ENCODE measurements around the gene RASGRP3. TPM values are rescaled to one million over a fixed set of nuclear protein-coding genes. Genes with fewer than 3 reads are reported as not detected.

RASGRP3 gene
- polyA plus RNA-seq, 1 of the 3 experiments (the other 2 are of a cell fraction): 72.5 TPM

- Histone ChIP-seq H3F3A (replicated peaks; ENCODE audit: insufficient read depth) (peaks cover 12% of the 10 kb centered on the region), H3K27me3 (ENCODE audit: insufficient read depth) (no peaks in the 10 kb centered on the region), H3K4me2 (no peak overlapping the region), H3K4me3 (ENCODE audit: low read depth in 2 of 2, low read length in 1 of 2) (no peak overlapping the region), H3K4me1 (ENCODE audit: control insufficient read depth in 1 of 2, insufficient read depth in 2 of 2, low read depth in 1 of 2, low read length in 1 of 2) (no peaks in the 10 kb centered on the region), H3K9me2 (no peaks in the 10 kb centered on the region), H3K79me2 (ENCODE audit: insufficient read depth) (no peaks in the 10 kb centered on the region), H3K36me3 (replicated peaks in 1 of 2; ENCODE audit: control insufficient read depth in 1 of 2, insufficient read depth in 2 of 2, low read length in 1 of 2) (peaks cover 0 to 10% of the 10 kb centered on the region in 2 experiments), H4K20me1 (ENCODE audit: insufficient read depth) (no peaks in the 10 kb centered on the region), H3K9ac (no peak overlapping the region), H3K27ac (ENCODE audit: low read depth in 2 of 2, low read length in 1 of 2) (peak overlapping the region in 1 of 2 experiments; percentile 31; a peak in 1 of 4 replicates), H3K9me3 (no peaks in the 10 kb centered on the region), H2AFZ (ENCODE audit: low read depth) (peak overlapping the region; percentile 30; the same call in 1 of the 2 replicates)
- WGBS (ENCODE audit: low lambda C conversion rate): 43% methylated on average over 2 of the region's 2 CpGs
- no peak for DNase-seq
- POLR2A ChIA-PET: no interaction called here
- TF ChIP-seq TCF12 (IDR thresholded peaks at IDR 0.05): peak; percentile 28; the same call in 1 of the 2 replicates
- no peak for TF ChIP-seq TAF1 (IDR thresholded peaks at IDR 0.05; ENCODE audit: borderline replicate concordance, low read depth, low read length)
- no peak for TF ChIP-seq SIN3A (IDR thresholded peaks at IDR 0.05; ENCODE audit: borderline replicate concordance, low read depth, low read length)
- TF ChIP-seq MEF2A (IDR thresholded peaks at IDR 0.05; ENCODE audit: borderline replicate concordance, low read depth): no peak
- peak in 1 of 2 experiments; percentile 28; a peak in 1 of 4 replicates for TF ChIP-seq EP300 (IDR thresholded peaks at IDR 0.05; ENCODE audit: borderline replicate concordance in 1 of 2, low read depth in 1 of 2, low read length in 1 of 2)
- TF ChIP-seq, protein P1, sequence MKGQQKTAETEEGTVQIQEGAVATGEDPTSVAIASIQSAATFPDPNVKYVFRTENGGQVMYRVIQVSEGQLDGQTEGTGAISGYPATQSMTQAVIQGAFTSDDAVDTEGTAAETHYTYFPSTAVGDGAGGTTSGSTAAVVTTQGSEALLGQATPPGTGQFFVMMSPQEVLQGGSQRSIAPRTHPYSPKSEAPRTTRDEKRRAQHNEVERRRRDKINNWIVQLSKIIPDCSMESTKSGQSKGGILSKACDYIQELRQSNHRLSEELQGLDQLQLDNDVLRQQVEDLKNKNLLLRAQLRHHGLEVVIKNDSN (IDR thresholded peaks at IDR 0.05; ENCODE audit: borderline replicate concordance, low read depth): no peak
- no peak for TF ChIP-seq GATA2 (CRISPR knock-in tag; IDR thresholded peaks at IDR 0.05)
- TF ChIP-seq MXI1 (IDR thresholded peaks at IDR 0.05; ENCODE audit: low read depth, low read length): no peak
- TF ChIP-seq NFIC (IDR thresholded peaks at IDR 0.05; ENCODE audit: borderline replicate concordance): no peak
- no peak for TF ChIP-seq RAD21 (IDR thresholded peaks at IDR 0.05; ENCODE audit: low read length)
- no peak for TF ChIP-seq FOXM1 (IDR thresholded peaks at IDR 0.05; ENCODE audit: low read depth)
- TF ChIP-seq ELF1 (IDR thresholded peaks at IDR 0.05): no peak
- TF ChIP-seq, protein P2, sequence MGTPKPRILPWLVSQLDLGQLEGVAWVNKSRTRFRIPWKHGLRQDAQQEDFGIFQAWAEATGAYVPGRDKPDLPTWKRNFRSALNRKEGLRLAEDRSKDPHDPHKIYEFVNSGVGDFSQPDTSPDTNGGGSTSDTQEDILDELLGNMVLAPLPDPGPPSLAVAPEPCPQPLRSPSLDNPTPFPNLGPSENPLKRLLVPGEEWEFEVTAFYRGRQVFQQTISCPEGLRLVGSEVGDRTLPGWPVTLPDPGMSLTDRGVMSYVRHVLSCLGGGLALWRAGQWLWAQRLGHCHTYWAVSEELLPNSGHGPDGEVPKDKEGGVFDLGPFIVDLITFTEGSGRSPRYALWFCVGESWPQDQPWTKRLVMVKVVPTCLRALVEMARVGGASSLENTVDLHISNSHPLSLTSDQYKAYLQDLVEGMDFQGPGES (IDR thresholded peaks at IDR 0.05; ENCODE audit: low read depth, low read length): no peak
- TF ChIP-seq, protein P3, sequence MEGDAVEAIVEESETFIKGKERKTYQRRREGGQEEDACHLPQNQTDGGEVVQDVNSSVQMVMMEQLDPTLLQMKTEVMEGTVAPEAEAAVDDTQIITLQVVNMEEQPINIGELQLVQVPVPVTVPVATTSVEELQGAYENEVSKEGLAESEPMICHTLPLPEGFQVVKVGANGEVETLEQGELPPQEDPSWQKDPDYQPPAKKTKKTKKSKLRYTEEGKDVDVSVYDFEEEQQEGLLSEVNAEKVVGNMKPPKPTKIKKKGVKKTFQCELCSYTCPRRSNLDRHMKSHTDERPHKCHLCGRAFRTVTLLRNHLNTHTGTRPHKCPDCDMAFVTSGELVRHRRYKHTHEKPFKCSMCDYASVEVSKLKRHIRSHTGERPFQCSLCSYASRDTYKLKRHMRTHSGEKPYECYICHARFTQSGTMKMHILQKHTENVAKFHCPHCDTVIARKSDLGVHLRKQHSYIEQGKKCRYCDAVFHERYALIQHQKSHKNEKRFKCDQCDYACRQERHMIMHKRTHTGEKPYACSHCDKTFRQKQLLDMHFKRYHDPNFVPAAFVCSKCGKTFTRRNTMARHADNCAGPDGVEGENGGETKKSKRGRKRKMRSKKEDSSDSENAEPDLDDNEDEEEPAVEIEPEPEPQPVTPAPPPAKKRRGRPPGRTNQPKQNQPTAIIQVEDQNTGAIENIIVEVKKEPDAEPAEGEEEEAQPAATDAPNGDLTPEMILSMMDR (IDR thresholded peaks at IDR 0.05): no peak
- TF ChIP-seq EZH2phosphoT487 (IDR thresholded peaks at IDR 0.05; ENCODE audit: borderline replicate concordance, low read depth): no peak
- TF ChIP-seq PBX3 (IDR thresholded peaks at IDR 0.05): peak; percentile 27; the same call in 1 of the 2 replicates
- TF ChIP-seq CHD2 (IDR thresholded peaks at IDR 0.05; ENCODE audit: low read length, partially characterized antibody): no peak
- TF ChIP-seq JUND (IDR thresholded peaks at IDR 0.05): no peak
- no peak for TF ChIP-seq TEAD4 (IDR thresholded peaks at IDR 0.05; ENCODE audit: borderline replicate concordance, insufficient read depth)
- no peak for TF ChIP-seq YY1 (IDR thresholded peaks at IDR 0.05; ENCODE audit: low read depth)
- CTCF ChIA-PET: no interaction called here
Measured at GRCh38 chr2:33448220-33448899, 28.1 kb upstream of the RASGRP3 start.

Measured in SK-N-SH (cell line).